Activated B cell treated with CpG ODN at 0.5 μM for 24 hours (primary cell): ENCODE results near the gene STIM1. TPM values are rescaled to one million over a fixed set of nuclear protein-coding genes. Genes with fewer than 3 reads are reported as not detected.

ENCODE experiments used
- ATAC-seq: fragments of 200-7000 bp; cut with Tn5 transposase; one replicate; pipeline ENCODE4 v1.10.0; 2021; ENCODE audit warnings: low read depth, mild to moderate bottlenecking, moderate library complexity
- CTCF ChIA-PET: fragments of 350-600 bp; sonication (Branson Sonifier 250); formaldehyde crosslinking; loops from one replicate; lab custom pipeline; 2021; ENCODE audit warnings: antibody characterized with exemption; lab: Charles Lee
- POLR2A ChIA-PET: fragments of 350-600 bp; sonication (Branson Sonifier 250); formaldehyde crosslinking; loops from one replicate; lab custom pipeline; 2021; ENCODE audit warnings: antibody characterized with exemption; lab: Charles Lee
- DNase-seq: peaks from one replicate; pipeline ENCODE4 v3.0.0; 2022
- H3K27ac Mint-ChIP-seq: one replicate; pipeline ENCODE4 v1.8.0; 2020; ENCODE audit warnings: mixed read lengths
- H3K27me3 Mint-ChIP-seq: one replicate; pipeline ENCODE4 v1.8.0; 2021; ENCODE audit warnings: mixed read lengths
- H3K36me3 Mint-ChIP-seq: one replicate; pipeline ENCODE4 v1.8.0; 2021; ENCODE audit warnings: low read depth, mixed read lengths
- H3K4me1 Mint-ChIP-seq: one replicate; pipeline ENCODE4 v1.8.0; 2021; ENCODE audit warnings: mixed read lengths
- H3K4me3 Mint-ChIP-seq: one replicate; pipeline ENCODE4 v1.8.0; 2020; ENCODE audit warnings: mild to moderate bottlenecking, mixed read lengths
- H3K9me3 Mint-ChIP-seq: one replicate; pipeline ENCODE4 v1.8.0; 2020; ENCODE audit warnings: mixed read lengths
- CTCF ChIP-seq: fragments of 200-600 bp; IDR thresholded peaks from one replicate; pipeline ENCODE4 v1.8.0; 2022; ENCODE audit warnings: antibody characterized with exemption, mild to moderate bottlenecking
- intact Hi-C: fragments of 100-400 bp; cut with micrococcal nuclease; formaldehyde crosslinking; loops from one replicate; pipeline ENCODE4 v1.15.1; 2024
- total RNA-seq: library from RNA; stranded (reverse); gene quantifications from 2 replicates; pipeline ENCODE4 v1.2.3, GENCODE V29; 2022

The STIM1 gene
- total RNA-seq, 1 donor from 2014 or later, result 38.4 TPM

- CTCF ChIA-PET, result interaction anchor here (5.9 kb wide), 1 partner anchor 12 kb away, joined by 51 read pairs; the partner anchor contains the start of gene RHOG
- Mint-ChIP-seq H3K4me1 (peaks cover 50% of the 10 kb centered on the region), H3K36me3 (peaks cover 67% of the 10 kb centered on the region), H3K9me3 (no peaks in the 10 kb centered on the region), H3K27ac (peak overlapping the region; percentile 43), H3K27me3 (no peaks in the 10 kb centered on the region), H3K4me3 (no peak overlapping the region)
- DNase-seq (no peak), ATAC-seq (no peak)
- TF ChIP-seq CTCF, result no peak
- POLR2A ChIA-PET, result interaction anchor here (0.6 to 6.0 kb wide), 4 partner anchors 11 to 28 kb away, joined by 4 to 91 read pairs (median 5); partner anchors contain the start of genes RHOG and STIM1
- intact Hi-C loops, result no loop called here
These were observed 27.9 kb upstream of the STIM1 start for GRCh38 chr11:3827434-3828186.

GRCh38 chr11:3830088-3830487, 25.4 kb upstream of the STIM1 start:
- no peak for TF ChIP-seq CTCF
- Mint-ChIP-seq H3K27ac (peak overlapping the region; percentile 30), H3K4me1 (peaks cover 64% of the 10 kb centered on the region), H3K9me3 (no peaks in the 10 kb centered on the region), H3K27me3 (no peaks in the 10 kb centered on the region), H3K36me3 (peaks cover 85% of the 10 kb centered on the region), H3K4me3 (no peak overlapping the region)
- intact Hi-C loops, result no loop called here
- POLR2A ChIA-PET, result interaction anchor here (3.1 kb wide), 1 partner anchor 11 kb away, joined by 24 read pairs; the partner anchor contains the start of gene RHOG
- DNase-seq (no peak), ATAC-seq (no peak)
- CTCF ChIA-PET, result interaction anchor here (3.0 to 13.0 kb wide), 2 partner anchors 11 to 22 kb away, joined by 8 to 156 read pairs; partner anchors contain the start of genes RHOG and STIM1

DNA sequence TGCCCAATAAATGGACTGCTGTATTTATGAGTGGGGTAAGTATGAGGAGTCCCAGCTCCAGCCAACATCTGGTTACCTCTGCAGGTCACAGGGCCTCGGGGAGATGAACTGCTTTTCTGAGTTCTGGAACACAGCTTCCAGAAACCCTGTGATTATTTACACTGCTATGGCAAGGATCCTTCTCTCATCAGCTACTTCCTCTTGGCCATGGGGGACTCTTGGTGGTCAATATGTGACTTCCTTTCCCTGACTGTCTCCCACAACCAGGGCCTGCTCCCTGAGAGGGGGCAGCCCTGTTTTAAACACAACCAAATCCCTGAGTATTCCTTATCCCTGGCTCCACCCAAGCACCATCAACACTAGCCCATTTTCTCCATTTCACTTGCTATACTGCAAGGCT, 24.7 kb upstream of the STIM1 start:
- ATAC-seq (no peak), DNase-seq (no peak)
- ChIA-PET POLR2A (interaction anchor here (3.1 kb wide), 1 partner anchor 10 kb away, joined by 24 read pairs; the partner anchor contains the start of gene RHOG), CTCF (interaction anchor here (1.1 to 13.0 kb wide), 3 partner anchors 10 to 242 kb away, joined by 5 to 156 read pairs (median 8); partner anchors contain the start of genes RHOG and STIM1)
- Mint-ChIP-seq H3K4me1 (peaks cover 64% of the 10 kb centered on the region), H3K4me3 (peak overlapping the region; percentile 1), H3K27ac (peak overlapping the region; percentile 46), H3K36me3 (peaks cover 87% of the 10 kb centered on the region), H3K9me3 (no peaks in the 10 kb centered on the region), H3K27me3 (no peaks in the 10 kb centered on the region)
- intact Hi-C loops, result no loop called here
- TF ChIP-seq CTCF, result no peak

DNA sequence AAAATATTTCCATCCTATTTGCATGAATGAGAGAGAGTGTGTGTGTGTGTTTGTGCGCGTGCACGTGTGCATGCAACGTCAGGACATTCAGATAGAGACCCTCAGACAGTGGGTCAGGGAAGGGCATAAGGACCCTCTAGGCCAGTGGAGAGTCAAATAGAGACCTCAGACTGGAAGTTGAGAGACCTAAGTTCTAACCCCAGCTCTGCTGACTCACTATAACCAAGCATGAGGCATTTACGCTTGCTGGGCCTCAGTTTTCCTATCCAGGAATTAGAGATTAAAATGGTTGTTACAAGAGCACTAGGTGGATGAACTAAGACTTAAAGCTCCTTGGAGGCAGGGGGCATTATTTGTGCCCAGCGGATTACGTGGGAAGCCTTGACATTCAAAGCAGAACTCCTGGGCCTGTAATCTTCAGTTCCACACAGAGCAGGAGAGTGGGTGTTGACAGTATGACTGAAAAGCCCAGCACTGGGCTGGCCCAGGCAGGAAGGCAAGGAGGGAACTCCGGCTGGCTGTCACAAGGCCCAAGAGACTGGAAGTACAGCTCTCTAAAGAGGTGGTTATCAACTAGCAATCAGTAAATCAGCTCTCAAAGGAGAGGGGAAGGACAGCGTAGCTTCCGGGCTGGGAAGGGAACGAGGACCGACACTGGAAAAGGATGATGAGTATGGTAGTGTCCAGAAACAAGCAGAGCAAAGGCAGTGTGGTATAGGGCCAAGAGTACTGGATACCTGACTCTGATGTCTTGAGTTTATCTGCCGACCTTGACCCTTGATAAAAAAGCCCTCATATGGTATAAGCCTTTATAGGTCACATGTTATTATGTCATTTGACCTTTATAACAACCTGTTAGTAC, 23.9 kb upstream of the STIM1 start:
- no peak for TF ChIP-seq CTCF
- intact Hi-C loops, result no loop called here
- H3K9me3 Mint-ChIP-seq, result no peaks in the 10 kb centered on the region
- peaks cover 64% of the 10 kb centered on the region for H3K4me1 Mint-ChIP-seq
- ATAC-seq, result peak; percentile 17
- peaks cover 81% of the 10 kb centered on the region for H3K36me3 Mint-ChIP-seq
- DNase-seq, result no peak
- ChIA-PET POLR2A (interaction anchor here (3.1 kb wide), 1 partner anchor 9 kb away, joined by 24 read pairs; the partner anchor contains the start of gene RHOG), CTCF (interaction anchor here (1.1 to 13.0 kb wide), 3 partner anchors 10 to 241 kb away, joined by 5 to 156 read pairs (median 8); partner anchors contain the start of genes RHOG and STIM1)
- H3K4me3 Mint-ChIP-seq, result peak overlapping the region; percentile 1
- H3K27me3 Mint-ChIP-seq, result no peaks in the 10 kb centered on the region
- peak overlapping the region; percentile 46 for H3K27ac Mint-ChIP-seq
